ENCODE results near the gene FAAP20. TPM values are rescaled to one million over a fixed set of nuclear protein-coding genes. Genes with fewer than 3 reads are reported as not detected.
"Not testable (repeated sequence)": the region's sequence is repeated elsewhere in the genome, so short reads cannot be mapped to it uniquely, and the experiment has no call there.

The FAAP20 gene
- total RNA-seq, 1 donor from 2014 or later: 93.7 TPM

- no peak for TF ChIP-seq CTCF (conservative IDR thresholded peaks at IDR 0.05)
- no peaks in the 10 kb centered on the region for H3K36me3 Mint-ChIP-seq (ENCODE audit: low read depth)
- H3K9me3 Mint-ChIP-seq: no peaks in the 10 kb centered on the region
Observed at GRCh38 chr1:2148691-2149090, 45.9 kb downstream of the FAAP20 start.

DNA sequence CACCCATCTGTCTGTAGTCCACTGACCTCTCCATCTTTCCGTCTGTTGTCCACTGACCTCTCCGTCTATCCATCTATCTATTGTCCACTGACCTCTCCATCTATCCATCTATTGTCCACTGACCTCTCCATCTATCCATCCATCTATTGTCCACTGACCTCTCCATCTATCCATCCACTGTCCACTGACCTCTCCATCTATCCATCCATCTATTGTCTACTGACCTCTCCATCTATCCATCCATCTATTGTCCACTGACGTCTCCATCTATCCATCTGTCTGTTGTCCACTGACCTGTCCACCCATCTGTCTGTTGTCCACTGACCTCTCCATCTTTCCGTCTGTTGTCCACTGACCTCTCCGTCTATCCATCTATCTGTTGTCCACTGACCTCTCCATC lies 46.7 kb downstream of the FAAP20 start:
- not testable (repeated sequence) for H3K27ac Mint-ChIP-seq (ENCODE audit: unreplicated experiment); H3K4me1 Mint-ChIP-seq; H3K4me3 Mint-ChIP-seq

More at GRCh38 chr1:2148691-2149090, 45.9 kb downstream of the FAAP20 start:
- Mint-ChIP-seq H3K27ac (ENCODE audit: unreplicated experiment) (no peak overlapping the region), H3K4me1 (no peaks in the 10 kb centered on the region), H3K4me3 (no peak overlapping the region), H3K27me3 (ENCODE audit: low read depth) (no peaks in the 10 kb centered on the region)
- DNase-seq (ENCODE audit: low read depth, low spot score): no peak

DNA sequence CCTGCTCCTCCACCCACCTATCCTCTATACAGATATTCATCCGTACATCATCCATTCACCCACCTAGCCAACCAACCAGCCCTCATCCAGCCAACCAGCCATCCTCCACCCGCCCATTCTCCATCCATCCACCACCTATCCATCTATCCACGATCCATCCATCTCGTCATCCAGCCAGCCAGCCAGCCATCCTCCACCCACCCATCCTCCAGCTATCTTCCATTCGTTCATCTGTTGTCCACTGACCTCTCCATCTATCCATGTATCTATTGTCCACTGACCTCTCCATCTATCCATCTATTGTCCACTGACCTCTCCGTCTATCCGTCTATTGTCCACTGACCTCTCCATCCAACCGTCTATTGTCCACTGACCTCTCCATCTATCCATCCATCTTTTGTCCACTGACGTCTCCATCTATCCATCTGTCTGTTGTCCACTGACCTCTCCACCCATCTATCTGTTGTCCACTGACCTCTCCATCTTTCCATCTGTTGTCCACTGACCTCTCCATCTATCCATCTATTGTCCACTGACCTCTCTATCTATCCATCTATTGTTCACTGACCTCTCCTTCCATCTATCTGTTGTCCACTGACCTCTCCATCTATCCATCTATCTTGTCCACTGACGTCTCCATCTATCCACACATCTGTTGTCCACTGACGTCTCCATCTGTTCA lies 47.6 kb downstream of the FAAP20 start:
- no peaks in the 10 kb centered on the region for H3K36me3 Mint-ChIP-seq (ENCODE audit: low read depth)
- DNase-seq (ENCODE audit: low read depth, low spot score): no peak
- no peak for TF ChIP-seq CTCF (conservative IDR thresholded peaks at IDR 0.05)

More for the DNA sequence above, 46.7 kb downstream of the FAAP20 start:
- not testable (repeated sequence) for DNase-seq (ENCODE audit: low read depth, low spot score); H3K36me3 Mint-ChIP-seq (ENCODE audit: low read depth); H3K9me3 Mint-ChIP-seq; H3K27me3 Mint-ChIP-seq (ENCODE audit: low read depth)

DNA sequence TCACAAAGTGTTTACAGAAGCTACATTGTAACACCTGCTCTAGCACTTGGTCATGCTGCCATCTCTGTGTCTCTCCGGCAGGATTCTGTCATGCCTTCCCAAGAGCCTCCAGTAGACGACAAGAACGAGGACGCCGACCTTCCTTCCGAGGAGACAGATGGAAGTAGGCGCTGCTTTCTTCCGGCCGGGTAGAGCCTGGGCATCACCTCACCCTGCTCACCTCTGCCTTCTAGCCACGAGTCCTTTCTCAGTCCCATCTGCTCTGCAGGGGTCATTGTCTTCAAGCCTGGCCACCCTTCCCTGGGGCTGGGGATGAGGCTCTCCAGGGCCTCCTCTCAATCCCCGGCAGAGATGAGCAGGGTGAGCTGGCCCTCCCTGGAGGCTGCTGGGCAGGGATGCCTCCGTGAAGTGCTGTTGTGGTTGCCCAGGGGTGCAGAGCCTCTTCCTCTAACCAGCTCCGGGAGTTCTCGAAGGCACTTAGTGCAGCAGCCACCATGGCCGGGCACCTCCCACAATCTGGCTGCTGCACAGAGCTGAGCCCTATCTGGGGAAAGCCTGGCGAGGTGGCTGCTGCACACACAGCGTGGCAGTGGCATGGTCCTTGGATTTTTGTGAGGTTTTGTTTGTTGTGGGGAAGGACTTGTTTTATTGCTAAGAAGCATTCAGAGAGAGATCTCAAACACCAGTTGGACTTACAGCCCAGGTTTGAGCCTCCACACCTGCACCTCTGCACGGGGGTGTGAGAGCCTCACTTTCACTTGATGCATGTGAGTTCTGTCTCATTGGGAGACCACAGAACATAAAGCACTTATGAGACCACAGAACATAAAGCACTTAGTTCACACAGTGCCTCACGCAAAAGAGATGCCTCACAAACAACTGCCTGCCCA lies 48.4 kb downstream of the FAAP20 start:
- no peak for DNase-seq (ENCODE audit: low read depth, low spot score)
- Mint-ChIP-seq H3K9me3 (no peaks in the 10 kb centered on the region), H3K27me3 (ENCODE audit: low read depth) (no peaks in the 10 kb centered on the region), H3K4me1 (no peaks in the 10 kb centered on the region), H3K4me3 (no peak overlapping the region), H3K36me3 (ENCODE audit: low read depth) (no peaks in the 10 kb centered on the region), H3K27ac (ENCODE audit: unreplicated experiment) (no peak overlapping the region)
- TF ChIP-seq CTCF (conservative IDR thresholded peaks at IDR 0.05): no peak

More for the DNA sequence above, 47.6 kb downstream of the FAAP20 start:
- Mint-ChIP-seq H3K4me1 (no peaks in the 10 kb centered on the region), H3K27me3 (ENCODE audit: low read depth) (no peaks in the 10 kb centered on the region), H3K4me3 (no peak overlapping the region), H3K27ac (ENCODE audit: unreplicated experiment) (no peak overlapping the region), H3K9me3 (no peaks in the 10 kb centered on the region)

DNA sequence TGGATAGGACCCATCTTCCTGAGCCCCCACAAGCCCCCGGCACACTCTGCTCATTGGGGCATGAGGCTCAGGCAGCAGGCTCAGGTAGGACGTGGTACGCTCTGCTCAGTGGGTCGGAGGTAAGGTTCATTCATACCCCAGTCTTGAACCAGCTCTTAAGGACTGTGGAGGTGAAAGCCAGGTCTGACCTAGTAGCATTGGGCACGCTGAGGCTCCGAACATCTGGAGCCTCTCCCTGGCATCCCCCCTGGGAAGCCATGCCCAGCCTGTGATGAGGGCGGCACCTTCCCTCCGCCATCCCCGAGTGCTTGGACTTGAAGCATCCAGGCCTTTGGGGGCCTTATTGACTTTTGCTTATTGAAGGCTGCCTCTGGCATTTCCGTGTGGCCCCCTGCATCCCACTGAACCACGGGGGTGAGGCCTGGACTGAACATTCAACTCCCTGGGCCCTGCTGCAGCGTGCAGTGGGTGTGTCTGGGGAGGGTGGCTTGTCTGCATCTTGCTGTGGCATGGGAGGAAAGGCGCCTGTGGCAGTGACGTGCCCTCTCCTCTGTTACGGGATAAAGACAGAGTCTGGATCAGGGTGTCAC lies 50.0 kb downstream of the FAAP20 start:
- no peak for DNase-seq (ENCODE audit: low read depth, low spot score)
- H3K4me3 Mint-ChIP-seq: no peak overlapping the region
- no peaks in the 10 kb centered on the region for H3K36me3 Mint-ChIP-seq (ENCODE audit: low read depth)
- H3K4me1 Mint-ChIP-seq: peaks cover 6% of the 10 kb centered on the region
- no peak overlapping the region for H3K27ac Mint-ChIP-seq (ENCODE audit: unreplicated experiment)
- peaks cover 6% of the 10 kb centered on the region for H3K27me3 Mint-ChIP-seq (ENCODE audit: low read depth)
- no peak for TF ChIP-seq CTCF (conservative IDR thresholded peaks at IDR 0.05)
- no peaks in the 10 kb centered on the region for H3K9me3 Mint-ChIP-seq
